ENCODE data around the gene METTL14.

The METTL14 gene

DNA sequence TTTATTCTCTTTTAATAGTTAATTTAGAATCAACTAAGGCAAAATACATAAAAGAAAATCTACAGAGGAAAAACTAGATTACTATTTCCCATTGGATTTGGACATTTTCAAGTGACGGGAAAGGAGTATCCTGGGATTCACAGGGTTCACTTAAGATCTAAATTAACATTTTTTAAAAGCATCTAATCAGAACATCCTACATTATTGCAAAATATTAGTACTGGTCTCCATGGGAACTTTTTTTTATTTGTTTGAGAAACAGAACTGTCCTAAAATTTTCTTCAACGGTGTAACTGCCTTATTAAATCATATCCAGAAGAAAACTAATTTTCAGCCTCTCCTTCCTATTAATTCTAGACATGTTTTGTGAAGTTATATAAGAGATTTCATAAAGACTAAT, 69.7 kb downstream of the METTL14 start:
- TF ChIP-seq CTCF (IDR thresholded peaks at IDR 0.05) = no peak
- peak overlapping the region; percentile 22; the same call in 1 of the 2 replicates for H3K27ac ChIP-seq

- TF ChIP-seq ZFX (IDR thresholded peaks at IDR 0.05; ENCODE audit: borderline replicate concordance) = no peak
- TF ChIP-seq CTCF (IDR thresholded peaks at IDR 0.05) = no peak
- peak overlapping the region; percentile 22 for H3K27ac ChIP-seq
These were observed 70.4 kb downstream of the METTL14 start for GRCh38 chr4:118755438-118756226.

- no peak overlapping the region for H3K27ac ChIP-seq
These were observed 71.2 kb downstream of the METTL14 start for GRCh38 chr4:118756429-118756828.

DNA sequence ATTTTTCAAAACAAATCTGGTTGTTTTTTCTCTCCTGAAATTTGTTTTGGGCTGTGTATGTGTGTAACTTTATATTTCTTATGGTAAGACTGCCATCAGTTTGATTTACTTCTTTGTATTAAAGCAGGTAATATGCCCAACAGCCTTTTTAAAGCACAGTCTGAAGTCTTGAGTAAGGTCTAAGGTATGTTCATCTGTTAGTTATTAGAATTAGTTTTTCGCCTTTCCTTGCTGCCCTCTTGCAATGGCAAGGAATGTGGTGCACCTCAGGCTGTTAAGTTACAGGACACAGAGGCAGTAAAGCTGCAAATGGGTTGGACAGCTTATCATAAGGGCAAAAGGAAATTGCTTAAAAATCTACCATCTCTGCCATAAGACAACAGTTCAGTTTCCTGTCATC, 71.8 kb downstream of the METTL14 start:
- H3K27ac ChIP-seq = no peak overlapping the region
- TF ChIP-seq ZFX (IDR thresholded peaks at IDR 0.05; ENCODE audit: borderline replicate concordance) = no peak
- TF ChIP-seq CTCF (IDR thresholded peaks at IDR 0.05) = no peak

More at GRCh38 chr4:118756429-118756828, 71.2 kb downstream of the METTL14 start:
- TF ChIP-seq CTCF (IDR thresholded peaks at IDR 0.05) (no peak), ZFX (IDR thresholded peaks at IDR 0.05; ENCODE audit: borderline replicate concordance) (no peak)

GRCh38 chr4:118757761-118758251, 72.6 kb downstream of the METTL14 start:
- H3K27ac ChIP-seq = no peak overlapping the region
- TF ChIP-seq CTCF (IDR thresholded peaks at IDR 0.05) = no peak
- no peak for TF ChIP-seq ZFX (IDR thresholded peaks at IDR 0.05; ENCODE audit: borderline replicate concordance)

- no peak for TF ChIP-seq ZFX (IDR thresholded peaks at IDR 0.05; ENCODE audit: borderline replicate concordance)
- no peak for TF ChIP-seq CTCF (IDR thresholded peaks at IDR 0.05)
- no peak overlapping the region for H3K27ac ChIP-seq
These were observed 73.1 kb downstream of the METTL14 start for GRCh38 chr4:118758293-118758692.

DNA sequence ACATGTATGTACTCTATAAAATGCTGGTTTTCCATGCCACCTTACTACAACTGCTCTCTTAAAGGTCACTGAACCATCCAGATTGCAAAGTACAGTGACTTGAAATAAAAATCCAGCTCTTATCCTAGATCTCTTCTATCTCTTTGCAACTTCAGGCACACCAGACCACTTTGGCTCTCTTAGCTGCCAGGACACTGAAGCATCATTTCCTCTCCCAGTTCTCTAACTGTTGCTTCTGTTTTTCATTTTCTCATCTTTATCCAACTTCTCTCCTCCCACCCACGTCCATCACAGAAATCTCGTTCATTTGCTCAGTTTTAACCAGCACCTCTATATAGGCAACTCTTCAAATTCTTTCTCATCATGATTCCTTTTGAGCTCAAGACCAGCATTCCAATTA, 74.3 kb downstream of the METTL14 start:
- no peak for TF ChIP-seq ZFX (IDR thresholded peaks at IDR 0.05; ENCODE audit: borderline replicate concordance)
- TF ChIP-seq CTCF (IDR thresholded peaks at IDR 0.05) = no peak
- H3K27ac ChIP-seq = no peak overlapping the region
